GM12878 (cell line): ENCODE measurements around the gene TMEM45A. TPM values are rescaled to one million over a fixed set of nuclear protein-coding genes. Genes with fewer than 3 reads are reported as not detected.

Experiments
- ATAC-seq: fragments of 200-7000 bp; cut with Tn5 transposase; 3 replicates; pipeline ENCODE4 v1.9.1; 2020; ENCODE audit warnings: mild to moderate bottlenecking, moderate library complexity
- BruUV-seq: library from RNA; stranded (reverse); fragments of 400-500 nt; replicated peaks from 2 replicates; lab custom pipeline; 2021; lab: Mats Ljungman, UMichigan
- CTCF ChIA-PET: fragments of 300-600 bp; sonication (Branson Sonifier 250); formaldehyde crosslinking; extraction: SDS; loops from one replicate; lab custom pipeline; 2021; ENCODE audit warnings: inconsistent platforms; lab: Yijun Ruan, JAX
- POLR2A ChIA-PET: fragments of 350-600 bp; formaldehyde crosslinking; extraction: SDS; loops from one replicate; lab custom pipeline; 2021; ENCODE audit warnings: inconsistent platforms; lab: Charles Lee
- RAD21 ChIA-PET: fragments of 300-600 bp; sonication (Branson Sonifier 250); formaldehyde crosslinking; loops from one replicate; lab custom pipeline; 2023; ENCODE audit warnings: antibody characterized with exemption; ENCODE audit not compliant: unreplicated experiment; lab: Charles Lee
- SMC1A ChIA-PET: fragments of 300-600 bp; sonication (Branson Sonifier 250); formaldehyde crosslinking; loops from one replicate; lab custom pipeline; 2023; ENCODE audit not compliant: unreplicated experiment, uncharacterized antibody; lab: Charles Lee
- DNase-seq: peaks from one replicate; pipeline ENCODE4 v3.0.0-alpha.2; 2011; ENCODE audit warnings: low read depth, low spot score
- FAIRE-seq: peaks from 3 replicates; lab custom pipeline; 2011; peaks lifted over from hg19 to GRCh38; lab: Jason Lieb, UNC
- H2AFZ ChIP-seq: 2 replicates; pipeline ENCODE4 v1.6.0; 2011; ENCODE audit warnings: low read depth, low read length, control low read depth; ENCODE audit not compliant: control insufficient read depth
- H3K27ac ChIP-seq: 2 replicates; pipeline ENCODE4 v1.5.1; 2011; ENCODE audit warnings: control low read depth; ENCODE audit not compliant: control insufficient read depth, insufficient read depth
- H3K27me3 ChIP-seq, 2 experiments: replicated peaks in 1 of 2; 2 replicates each; pipeline versions ENCODE4 v1.6.0 to v1.6.1; 2011; ENCODE audit warnings: low read length in 1 of 2; ENCODE audit not compliant: control insufficient read depth in 2 of 2, insufficient read depth in 2 of 2
- H3K36me3 ChIP-seq, 2 experiments: 2 replicates each; pipeline ENCODE4 v1.5.1; 2011; ENCODE audit warnings: low read length in 1 of 2; ENCODE audit not compliant: control insufficient read depth in 2 of 2, insufficient read depth in 2 of 2
- H3K4me1 ChIP-seq: 2 replicates; pipeline ENCODE4 v1.6.1; 2011; ENCODE audit warnings: mild to moderate bottlenecking, low read length, moderate library complexity, mixed read lengths; ENCODE audit not compliant: control insufficient read depth, insufficient read depth
- H3K4me2 ChIP-seq: 2 replicates; pipeline ENCODE4 v1.6.0; 2011; ENCODE audit warnings: control low read depth; ENCODE audit not compliant: control insufficient read depth, insufficient read depth
- H3K4me3 ChIP-seq: fragments of 200-600 bp; sonication (generic); 2 replicates; pipeline ENCODE4 v1.5.1; 2016
- H3K79me2 ChIP-seq: 2 replicates; pipeline ENCODE4 v1.6.0; 2011; ENCODE audit warnings: low read length; ENCODE audit not compliant: control insufficient read depth, insufficient read depth
- H3K9ac ChIP-seq: 2 replicates; pipeline ENCODE4 v1.8.0; 2011; ENCODE audit warnings: low read length, control low read depth, mixed read lengths; ENCODE audit not compliant: control insufficient read depth, insufficient read depth
- H3K9me3 ChIP-seq: replicated peaks from 3 replicates; pipeline ENCODE4 v1.5.1; 2011; ENCODE audit warnings: mild to moderate bottlenecking, low read length; ENCODE audit not compliant: control insufficient read depth, insufficient read depth
- H4K20me1 ChIP-seq: 2 replicates; pipeline ENCODE4 v1.6.0; 2011; ENCODE audit not compliant: control insufficient read depth, insufficient read depth
- CBX3 ChIP-seq: fragments of 200-600 bp; sonication (generic); IDR thresholded peaks from 2 replicates; pipeline ENCODE4 v1.6.1; 2016; ENCODE audit warnings: low read depth, borderline replicate concordance
- NBN ChIP-seq: fragments of 450-650 bp; IDR thresholded peaks from 2 replicates; pipeline ENCODE4 v1.6.1; 2016
- NR2F1 ChIP-seq: fragments of 450-650 bp; conservative IDR thresholded peaks from 2 replicates; pipeline ENCODE4 v1.6.1; 2017; ENCODE audit warnings: mild to moderate bottlenecking
- PRDM15 ChIP-seq: fragments of 450-650 bp; formaldehyde crosslinking; IDR thresholded peaks from 2 replicates; pipeline ENCODE4 v1.4.0; 2020; ENCODE audit warnings: mild to moderate bottlenecking, moderate library complexity
- SMARCA5 ChIP-seq: fragments of 450-650 bp; IDR thresholded peaks from 2 replicates; pipeline ENCODE4 v1.6.1; 2017; ENCODE audit warnings: mild to moderate bottlenecking
- SREBF1 ChIP-seq: IDR thresholded peaks from 2 replicates; pipeline ENCODE4 v1.6.1; 2012; ENCODE audit warnings: mild to moderate bottlenecking, low read length
- TCF7 ChIP-seq: IDR thresholded peaks from 2 replicates; pipeline ENCODE4 v1.6.1; 2014; ENCODE audit warnings: antibody characterized with exemption, borderline replicate concordance
- ZNF592 ChIP-seq: fragments of 450-650 bp; IDR thresholded peaks from 2 replicates; pipeline ENCODE4 v1.6.1; 2017; ENCODE audit warnings: mild to moderate bottlenecking, moderate library complexity
- in situ Hi-C: fragments of 300-500 bp; cut with MboI; formaldehyde crosslinking; loops from 9 replicates; pipeline ENCODE4 v1.14.3; 2018; ENCODE audit warnings: mixed read lengths
- intact Hi-C: fragments of 100-400 bp; cut with micrococcal nuclease; formaldehyde crosslinking; loops from one replicate; pipeline ENCODE4 v1.14.2; 2022; ENCODE audit not compliant: unreplicated experiment
- polyA plus RNA-seq, 11 experiments: library from polyadenylated mRNA; depleted of rRNA in 4 of 11; unstranded in 6 of 11; stranded (reverse) in 5 of 11; fragments of >200 nt; fragmentation: Nextera tagmentation in 4 of 11; fragmentation: Illumina TruSeq in 1 of 11; extraction: Ambion mirVana in 4 of 11; extraction: Trizol in 1 of 11; gene quantifications; 1 replicate in 1 of 11; 2 replicates in 10 of 11; pipeline versions ENCODE4 v1.2.1 to v1.2.3, GENCODE V29; 2011 to 2016; ENCODE audit warnings: inconsistent platforms in 2 of 11, missing spikeins in 2 of 11, low read depth in 1 of 11
- total RNA-seq, 4 experiments: library from RNA; depleted of rRNA in 3 of 4; stranded (reverse); fragments of >200 nt in 3 of 4; fragmentation: Illumina TruSeq in 1 of 4; extraction: Trizol in 1 of 4; gene quantifications; 2 replicates each; pipeline versions ENCODE4 v1.2.1 to v1.2.3, GENCODE V29; 2013 to 2021
- TF ChIP-seq, protein P1 (sequence below): fragments of 450-650 bp; IDR thresholded peaks from 2 replicates; pipeline ENCODE4 v1.6.1; 2014; ENCODE audit warnings: mild to moderate bottlenecking

TMEM45A gene
- total and polyA plus RNA-seq, 10 of the 15 experiments (the other 5 are each of a cell fraction or from before 2014, with no cell fraction given) = 0.34 to 5.3 (median 0.83) TPM

DNA sequence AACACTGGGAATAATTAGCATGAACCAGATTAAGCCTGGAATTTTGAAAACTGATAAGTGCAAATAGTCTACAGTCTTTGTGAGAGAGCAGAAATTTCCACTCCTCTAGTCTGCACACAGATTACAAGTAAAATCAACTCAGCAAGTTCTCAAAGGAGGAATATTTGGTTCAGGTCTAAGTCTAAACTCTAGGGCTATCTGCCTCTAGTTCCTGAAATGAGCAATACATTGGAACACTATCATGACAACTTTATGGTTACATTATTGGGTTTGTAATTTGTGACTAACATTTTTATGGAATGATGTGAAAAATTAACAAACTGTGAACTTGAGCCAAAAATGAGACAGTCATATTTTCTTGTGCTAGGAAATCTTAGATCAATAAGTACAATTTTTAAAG lies 86.2 kb downstream of the TMEM45A start:
- no TSS peak for BruUV-seq
- no peaks in the 10 kb centered on the region for H4K20me1 ChIP-seq
- ChIA-PET SMC1A (interaction anchor here (2.9 to 5.1 kb wide), 2 partner anchors 11 to 116 kb away, joined by 13 to 22 read pairs; no protein-coding TSS in a partner anchor), CTCF (interaction anchor here (15.4 kb wide), 1 partner anchor 114 kb away, joined by 462 read pairs; no protein-coding TSS in a partner anchor), POLR2A (no interaction called here), RAD21 (no interaction called here)
- no peaks in the 10 kb centered on the region for H3K79me2 ChIP-seq
- no peak overlapping the region for H3K9ac ChIP-seq
- H3K36me3 ChIP-seq = no peaks in the 10 kb centered on the region
- DNase-seq (no peak), ATAC-seq (no peak), FAIRE-seq (no peak)
- no peak overlapping the region for H3K4me2 ChIP-seq
- no peak overlapping the region for H3K27ac ChIP-seq
- intact Hi-C loops = no loop called here
- H3K9me3 ChIP-seq = no peaks in the 10 kb centered on the region
- no peaks in the 10 kb centered on the region for H3K4me1 ChIP-seq
- H2AFZ ChIP-seq = no peak overlapping the region
- no peaks in the 10 kb centered on the region for H3K27me3 ChIP-seq
- no peak for TF ChIP-seq CBX3
- no peak for TF ChIP-seq NBN
- no peak for TF ChIP-seq TCF7
- no peak for TF ChIP-seq PRDM15 (CRISPR knock-in tag)
- TF ChIP-seq SMARCA5 = no peak
- TF ChIP-seq, protein P1, sequence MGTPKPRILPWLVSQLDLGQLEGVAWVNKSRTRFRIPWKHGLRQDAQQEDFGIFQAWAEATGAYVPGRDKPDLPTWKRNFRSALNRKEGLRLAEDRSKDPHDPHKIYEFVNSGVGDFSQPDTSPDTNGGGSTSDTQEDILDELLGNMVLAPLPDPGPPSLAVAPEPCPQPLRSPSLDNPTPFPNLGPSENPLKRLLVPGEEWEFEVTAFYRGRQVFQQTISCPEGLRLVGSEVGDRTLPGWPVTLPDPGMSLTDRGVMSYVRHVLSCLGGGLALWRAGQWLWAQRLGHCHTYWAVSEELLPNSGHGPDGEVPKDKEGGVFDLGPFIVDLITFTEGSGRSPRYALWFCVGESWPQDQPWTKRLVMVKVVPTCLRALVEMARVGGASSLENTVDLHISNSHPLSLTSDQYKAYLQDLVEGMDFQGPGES = no peak
- TF ChIP-seq NR2F1 = no peak
- TF ChIP-seq ZNF592 = no peak
- TF ChIP-seq SREBF1 = no peak
- TF ChIP-seq, all 136 proteins: peak for 0
- H3K4me3 ChIP-seq = no peak overlapping the region
- in situ Hi-C loops = no loop called here
